Stimulated activated CD8-positive, alpha-beta memory T cell treated with anti-CD3 and anti-CD28 coated beads, Interleukin-4, amount 100 ng/mL, for 4 hours (primary cell): ENCODE measurements around the gene DLG5.
"Not testable (repeated sequence)": the region's sequence is repeated elsewhere in the genome, so short reads cannot be mapped to it uniquely, and the experiment has no call there.

ENCODE experiments used
- DNase-seq, 2 donors: peaks; one replicate each; pipeline ENCODE4 v3.0.0-alpha.2; 2020; ENCODE audit warnings: low read depth in 2 of 2, low spot score in 1 of 2

DLG5 gene

DNA sequence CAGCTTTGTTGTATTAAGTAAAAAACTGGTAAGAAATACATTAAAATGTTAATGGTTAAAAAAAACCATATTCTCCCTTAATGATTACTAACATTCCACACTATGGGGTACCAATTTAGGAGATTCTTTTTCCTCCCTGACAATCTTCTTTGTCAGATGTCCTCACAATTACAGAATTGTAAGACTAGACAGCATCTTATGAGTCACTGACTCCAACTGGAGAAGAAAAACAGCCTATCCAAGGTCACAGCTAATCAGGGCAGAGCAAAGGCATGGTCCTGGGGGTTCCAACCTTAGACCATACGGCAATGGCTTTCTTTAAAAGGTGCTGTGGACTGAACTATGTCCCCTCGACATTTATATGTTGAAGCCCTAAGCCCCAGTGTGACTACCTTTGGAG lies 127.6 kb downstream of the DLG5 start:
- DNase-seq, result no peak

DNA sequence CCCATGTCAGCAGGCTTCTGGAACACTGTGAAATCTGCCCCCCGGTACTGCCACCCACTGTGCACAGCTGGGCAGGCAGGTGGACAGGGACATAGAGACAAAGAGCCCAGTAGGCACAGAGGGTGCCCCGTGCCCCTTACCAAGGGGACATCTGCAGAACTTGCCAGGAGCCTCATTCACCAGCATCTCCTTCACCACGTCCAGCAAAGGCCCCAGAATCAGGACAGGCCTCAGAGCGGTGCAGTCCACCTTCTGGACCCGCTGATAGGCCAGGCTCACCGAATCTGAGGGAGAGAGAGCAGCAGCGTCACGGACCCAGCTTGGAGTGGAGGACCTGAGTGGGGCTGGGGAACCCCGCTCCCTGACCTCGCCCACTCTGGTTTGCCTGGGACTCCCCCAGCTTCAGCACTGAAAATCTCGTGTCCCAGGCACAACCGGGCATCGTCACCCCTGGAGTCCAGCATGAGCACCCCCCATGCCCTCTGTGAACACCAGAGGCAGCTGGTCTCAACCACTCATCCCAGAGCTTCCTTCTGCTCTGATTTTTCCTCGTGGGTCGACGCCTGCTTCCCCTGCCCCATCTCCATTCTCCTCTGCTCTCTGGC lies 130.1 kb downstream of the DLG5 start:
- no peak for DNase-seq

DNA sequence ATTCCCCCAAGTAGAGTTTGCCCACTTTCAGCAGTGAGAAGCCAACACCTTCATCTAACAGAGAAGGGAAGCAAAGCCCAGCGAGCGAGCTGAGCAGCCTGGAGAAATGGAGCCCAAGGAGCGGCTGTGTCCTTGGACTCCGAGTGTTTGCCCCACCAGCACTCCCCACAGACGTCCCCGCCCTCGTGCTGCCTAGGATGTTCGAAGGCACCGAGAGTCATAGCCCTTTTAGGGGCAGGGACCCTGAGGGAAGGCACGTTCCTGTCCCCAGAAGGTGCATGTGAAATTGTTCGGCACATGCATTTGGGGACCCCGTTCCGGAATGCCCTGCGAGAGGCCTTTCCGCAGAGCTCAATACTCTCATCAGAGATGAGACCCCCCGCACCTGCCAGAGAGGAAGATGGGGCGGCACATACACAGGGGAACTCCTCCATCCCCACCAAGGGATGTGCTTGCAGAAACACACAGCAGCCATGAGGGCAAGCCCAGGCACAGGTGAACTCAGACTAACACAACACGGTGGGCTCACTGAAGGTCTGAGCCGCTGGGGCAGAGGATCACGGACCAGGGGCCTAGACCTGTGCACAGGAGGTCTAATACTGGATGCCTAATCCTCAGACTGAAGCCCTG lies 131.0 kb downstream of the DLG5 start:
- no peak for DNase-seq

DNA sequence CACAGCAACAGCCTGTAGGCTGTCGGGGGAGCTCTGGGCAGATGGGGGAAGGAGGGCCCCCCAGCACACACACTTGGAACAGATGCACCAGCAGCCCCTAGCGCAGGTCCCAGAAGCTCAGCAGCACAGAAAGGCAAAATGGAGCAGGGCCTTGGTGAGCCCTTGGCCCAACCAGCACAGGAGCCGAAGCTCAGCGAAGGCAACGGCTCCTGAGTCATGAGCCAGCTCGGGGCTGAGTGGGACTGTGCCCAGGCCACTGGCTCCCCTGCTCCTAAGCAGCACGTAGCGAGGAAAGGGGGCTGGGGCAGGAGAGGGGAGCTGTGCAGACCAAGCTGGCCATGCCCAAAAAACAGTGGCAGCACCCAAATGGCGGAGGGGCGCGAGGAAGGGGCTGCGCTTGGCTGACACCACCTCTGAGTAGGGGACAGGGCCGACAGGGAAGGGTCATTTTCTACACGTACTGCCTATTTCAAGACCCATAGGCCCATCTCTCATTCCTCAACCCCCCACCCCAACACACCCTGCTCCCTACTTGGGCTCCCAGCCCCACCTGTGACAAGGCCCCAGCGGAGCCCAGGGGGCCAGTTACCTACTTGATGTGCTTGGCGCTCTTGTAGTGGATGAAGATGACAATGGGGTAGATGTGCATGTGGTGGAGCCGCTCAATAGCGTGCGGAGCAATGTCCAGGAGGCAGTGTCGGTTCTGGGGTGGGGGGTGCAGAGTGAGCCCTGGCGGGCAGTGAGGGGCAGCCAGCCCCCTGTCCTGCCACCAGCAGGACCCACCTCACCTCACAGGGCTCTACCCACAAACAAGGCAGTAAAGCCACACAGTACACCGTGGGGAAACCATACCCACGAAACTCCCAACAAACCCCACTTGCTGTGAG lies 132.1 kb downstream of the DLG5 start:
- no peak for DNase-seq

DNA sequence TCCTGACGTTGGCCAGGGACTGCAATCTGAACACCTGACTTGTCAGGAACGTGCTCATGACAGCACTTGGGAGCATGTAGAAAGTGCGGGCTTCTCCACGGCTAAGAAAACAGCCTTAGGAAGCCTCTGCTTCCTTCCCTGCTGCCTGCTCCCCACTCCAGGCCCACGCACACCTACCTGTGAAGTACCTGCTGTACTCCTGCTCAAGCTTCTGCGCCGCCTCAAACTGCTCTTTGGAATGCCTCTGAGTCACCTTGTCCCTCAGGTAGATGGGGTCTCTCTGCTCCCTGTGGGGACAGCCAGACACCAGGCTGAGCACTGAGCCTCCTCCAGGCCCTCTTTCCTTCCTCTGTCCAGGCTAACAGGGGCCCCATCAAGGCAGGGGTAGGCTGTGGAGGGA lies 132.7 kb downstream of the DLG5 start:
- no peak for DNase-seq

DNA sequence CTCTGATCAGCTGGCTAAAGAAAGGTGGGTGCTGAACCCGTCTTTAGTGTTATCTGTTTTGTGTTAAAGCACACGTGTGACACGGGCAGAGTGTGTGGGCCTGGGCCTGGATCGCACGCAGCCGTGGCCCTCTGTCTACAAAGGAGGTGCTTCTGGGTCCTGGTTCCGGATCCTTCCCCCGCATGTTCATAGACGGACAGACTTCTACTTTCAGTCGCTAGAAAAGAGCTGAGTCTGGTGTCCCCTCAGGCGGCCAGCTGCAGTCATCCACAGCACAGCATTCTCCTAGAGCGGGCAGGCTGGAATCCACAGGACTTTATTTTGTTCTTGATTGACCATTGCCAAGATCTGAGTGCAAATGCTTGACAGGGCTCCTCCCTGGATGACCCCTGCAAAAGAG lies 134.4 kb downstream of the DLG5 start:
- DNase-seq, result no peak

DNA sequence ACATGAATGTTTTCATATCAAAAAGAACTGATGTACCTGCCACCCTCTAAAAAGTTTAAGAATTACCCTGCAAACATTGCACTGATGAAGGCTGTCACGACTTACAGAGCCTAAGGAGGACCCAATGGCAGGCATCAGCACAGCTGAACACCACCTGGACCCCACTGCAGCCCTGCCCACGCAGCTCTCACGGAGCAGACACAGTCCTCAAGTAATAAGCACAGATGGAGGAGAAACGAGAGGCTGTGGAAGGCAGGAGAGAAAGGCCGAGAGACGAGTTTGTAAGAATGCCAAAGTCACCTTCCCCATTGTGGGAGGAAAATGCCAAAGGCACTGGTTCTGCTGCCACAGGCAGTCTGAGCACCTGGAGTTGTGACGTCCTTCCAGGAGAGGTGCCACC lies 135.0 kb downstream of the DLG5 start:
- no peak for DNase-seq

DNA sequence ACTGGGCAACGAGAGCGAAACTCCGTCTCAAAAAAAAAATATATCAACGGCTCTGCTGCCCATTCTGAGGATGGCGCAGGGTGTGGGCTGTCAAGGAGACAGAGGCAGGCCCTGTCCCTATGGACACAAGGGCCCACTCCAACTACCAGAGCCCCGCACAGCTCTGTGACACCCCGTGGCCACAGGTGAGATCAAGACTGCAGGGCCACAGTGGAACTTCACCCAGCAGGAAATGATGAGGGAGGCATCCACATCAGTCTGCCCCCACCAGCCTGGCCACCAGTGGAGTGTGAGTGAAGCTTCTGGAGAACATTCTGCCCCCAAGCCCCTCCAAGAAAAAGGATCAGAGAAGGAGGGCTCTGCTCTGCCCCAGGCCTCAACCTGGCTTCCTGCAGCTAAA lies 136.7 kb downstream of the DLG5 start:
- no peak for DNase-seq

DNA sequence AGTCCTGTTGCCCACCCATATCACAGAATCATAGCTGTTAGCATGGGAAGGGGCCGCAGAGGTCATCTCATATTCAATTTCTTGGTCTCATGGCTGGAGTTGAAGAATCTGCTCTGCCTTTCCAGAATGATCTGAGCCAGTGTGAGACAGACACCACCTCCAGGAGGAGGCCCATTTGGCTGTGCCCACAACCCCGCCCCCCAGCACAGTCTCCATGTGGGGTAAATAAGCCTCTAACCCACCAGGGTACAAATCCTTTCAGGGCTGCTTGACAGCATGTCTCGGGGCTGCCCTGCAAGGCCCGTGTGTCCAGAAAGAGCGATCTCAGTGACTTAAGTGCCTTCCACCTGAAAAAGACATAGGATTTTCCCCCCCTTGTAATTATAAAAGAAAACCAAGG lies 137.5 kb downstream of the DLG5 start:
- no peak for DNase-seq

DNA sequence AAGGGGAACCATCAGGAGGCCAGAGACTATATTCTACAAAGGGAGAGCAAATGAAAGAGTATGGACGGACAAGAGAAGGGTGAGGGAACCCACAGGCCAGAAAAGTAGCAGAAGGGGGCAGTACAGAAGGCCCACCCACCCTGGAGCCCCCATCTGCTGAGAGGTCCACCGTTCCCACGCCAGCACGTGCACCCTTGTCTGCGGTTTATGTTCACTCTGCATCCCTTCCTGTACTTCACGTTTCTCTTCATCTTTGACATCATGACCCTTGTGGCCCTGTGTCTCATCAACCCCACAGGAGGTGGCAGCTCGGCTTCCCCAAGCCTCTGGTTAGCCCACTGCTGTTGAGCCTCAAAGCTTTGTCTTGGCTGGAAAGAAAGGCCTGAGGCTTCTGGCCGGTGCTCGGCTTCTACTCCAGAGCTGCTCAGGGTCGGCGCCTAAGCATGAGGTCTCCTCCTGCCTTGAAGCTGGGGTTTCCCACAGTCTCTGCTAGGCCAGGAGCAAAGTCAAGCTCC lies 138.0 kb downstream of the DLG5 start:
- DNase-seq, result no peak

DNA sequence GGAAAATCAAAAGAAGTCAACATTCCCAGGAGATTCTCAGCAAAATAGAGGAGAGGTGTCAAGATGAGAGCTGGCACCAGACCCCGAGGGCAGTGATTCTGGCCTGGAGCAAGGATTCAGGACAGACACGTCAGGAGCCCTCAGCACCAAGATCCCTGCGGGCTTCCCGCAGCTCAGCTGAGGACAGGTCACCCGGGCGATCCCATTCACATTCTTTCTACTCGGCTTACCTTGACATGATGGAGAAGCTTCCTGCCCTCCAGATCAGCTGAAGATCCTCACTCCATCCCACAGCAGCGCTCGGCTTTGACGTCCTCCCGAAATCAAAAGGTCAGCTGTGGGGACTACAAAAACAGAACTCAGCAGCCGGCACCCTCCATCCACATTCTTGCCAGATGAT lies 139.1 kb downstream of the DLG5 start:
- DNase-seq, result no peak

DNA sequence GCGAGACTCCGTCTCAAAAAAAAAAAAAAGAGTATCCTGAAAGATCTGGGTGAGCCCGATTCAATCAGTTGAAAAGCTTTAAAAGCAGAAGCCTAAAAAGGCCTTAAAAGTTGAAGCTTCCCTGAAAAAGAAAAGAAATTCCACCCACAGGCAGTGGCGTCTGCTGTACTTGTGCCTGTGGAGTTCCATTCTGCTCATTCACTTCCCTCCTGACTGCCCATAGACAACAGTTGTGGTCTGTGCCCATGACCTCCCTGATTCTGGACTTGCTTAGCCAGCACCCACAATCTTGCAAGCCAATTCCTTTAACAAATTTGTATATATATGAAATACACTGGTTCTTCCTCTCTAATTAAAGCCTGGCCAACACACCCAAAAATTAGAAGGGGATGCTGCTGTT lies 141.7 kb downstream of the DLG5 start:
- DNase-seq, result no peak

DNA sequence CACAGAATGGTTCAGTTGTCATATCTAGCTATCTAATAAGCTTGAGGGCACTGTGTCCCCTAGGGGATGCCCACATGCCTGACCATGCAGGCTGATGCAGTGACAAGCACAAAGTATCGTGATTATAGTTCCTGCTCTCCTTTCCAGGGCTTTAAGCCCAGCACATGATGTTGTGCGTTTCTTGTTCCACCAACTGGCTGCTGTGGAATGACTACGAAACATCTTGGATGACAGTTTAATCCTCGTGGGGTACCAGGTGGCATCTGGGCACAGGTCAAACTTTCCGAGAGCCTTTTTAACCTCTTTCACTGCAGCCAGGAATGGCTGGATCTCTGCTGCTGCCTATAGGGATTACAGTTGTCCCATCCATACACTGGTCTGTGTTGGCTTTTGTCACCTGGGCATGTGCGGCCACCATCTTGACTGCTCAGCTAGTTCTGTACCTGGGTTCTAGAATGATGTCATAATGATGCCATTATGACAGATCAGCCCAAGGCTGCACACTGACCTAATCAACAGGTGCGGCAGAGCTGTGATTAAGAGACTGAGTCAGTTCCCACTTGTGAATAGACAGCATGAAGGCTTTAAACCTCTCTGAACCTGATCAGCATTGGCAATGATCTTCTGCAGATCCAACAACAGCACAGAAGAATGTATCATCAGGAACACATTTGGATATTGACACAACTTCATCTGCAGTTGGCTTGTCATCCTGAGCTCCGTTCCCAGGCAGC lies 144.1 kb downstream of the DLG5 start:
- DNase-seq, result no peak

DNA sequence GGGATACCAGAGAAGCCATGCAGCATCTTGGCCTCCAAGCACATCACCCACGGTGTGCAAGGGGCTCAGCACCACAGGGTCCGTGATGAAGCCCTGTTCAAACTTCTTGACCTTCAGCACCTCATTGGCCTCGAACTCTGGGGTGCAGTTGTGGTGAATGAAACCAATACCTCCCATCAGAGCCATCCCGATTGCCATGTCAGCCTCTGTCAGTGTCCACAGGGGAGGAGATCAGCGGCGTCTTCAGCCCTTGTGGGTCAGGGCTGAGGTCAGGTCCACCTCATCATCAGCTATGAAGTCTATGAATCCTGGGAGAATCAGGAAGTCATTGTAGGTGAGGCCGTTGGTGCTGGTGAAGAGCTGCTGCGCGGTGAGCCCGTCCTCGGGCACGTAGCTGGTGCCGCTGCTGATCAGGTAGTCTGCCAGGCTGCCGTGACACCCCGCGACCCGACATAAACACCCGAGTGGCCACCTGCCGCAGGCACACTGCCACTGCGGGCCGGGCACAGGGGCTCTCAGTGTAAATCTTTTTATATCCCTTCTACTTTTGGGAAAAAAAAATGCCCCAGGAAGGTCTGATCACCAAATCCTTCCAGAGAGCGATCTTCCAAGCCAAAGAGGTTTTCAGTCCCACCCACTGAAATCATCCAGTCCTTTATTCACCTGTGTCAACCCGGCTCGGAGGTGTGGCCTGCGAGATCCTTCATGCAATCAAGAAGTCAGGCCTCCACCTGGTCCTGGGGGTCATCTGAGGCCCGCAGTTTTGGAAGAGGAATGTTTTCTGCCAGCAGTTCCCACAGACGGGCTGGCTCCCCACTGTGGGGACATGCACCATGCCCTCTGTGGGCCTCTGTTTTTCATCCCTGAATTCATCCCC lies 144.9 kb downstream of the DLG5 start:
- no peak for DNase-seq

DNA sequence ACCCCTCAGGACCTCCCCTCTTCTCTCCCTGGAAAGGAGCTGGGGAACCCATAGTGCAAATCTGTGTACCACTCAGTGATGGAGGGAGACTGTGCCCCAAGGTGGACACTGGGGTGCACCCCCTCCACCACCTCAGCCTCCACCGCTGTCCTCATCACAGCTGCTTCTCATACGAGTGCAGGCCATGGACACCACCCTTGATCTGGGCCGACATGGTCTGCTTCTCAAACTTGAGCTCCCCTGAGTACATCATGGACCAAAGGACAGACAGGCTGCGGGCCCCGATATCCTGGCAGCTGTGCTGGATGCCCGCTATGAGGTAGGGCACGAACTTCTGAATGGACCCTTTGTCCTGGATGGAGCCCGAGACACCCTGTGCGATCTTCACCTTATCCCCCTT lies 146.4 kb downstream of the DLG5 start:
- DNase-seq, result no peak

DNA sequence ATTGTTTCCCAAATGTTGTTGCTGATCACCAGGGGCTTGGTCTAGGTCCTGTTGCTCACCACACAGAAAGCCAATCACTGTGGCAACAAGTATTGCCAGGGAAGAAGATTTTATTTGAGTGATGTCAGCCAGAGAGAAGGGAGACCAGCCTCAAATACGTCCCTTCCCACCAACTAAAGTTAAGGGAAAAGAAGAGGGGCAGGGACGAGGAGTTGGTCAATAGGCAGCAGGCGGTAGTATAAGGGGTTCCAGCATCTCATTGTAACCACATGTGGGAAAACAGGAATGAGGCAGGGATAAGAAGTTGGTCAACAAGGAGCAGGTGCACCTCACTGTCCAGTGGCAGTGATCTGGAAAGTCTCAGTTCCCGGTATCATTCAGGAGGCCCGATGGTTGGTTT lies 150.1 kb downstream of the DLG5 start:
- no peak for DNase-seq

DNA sequence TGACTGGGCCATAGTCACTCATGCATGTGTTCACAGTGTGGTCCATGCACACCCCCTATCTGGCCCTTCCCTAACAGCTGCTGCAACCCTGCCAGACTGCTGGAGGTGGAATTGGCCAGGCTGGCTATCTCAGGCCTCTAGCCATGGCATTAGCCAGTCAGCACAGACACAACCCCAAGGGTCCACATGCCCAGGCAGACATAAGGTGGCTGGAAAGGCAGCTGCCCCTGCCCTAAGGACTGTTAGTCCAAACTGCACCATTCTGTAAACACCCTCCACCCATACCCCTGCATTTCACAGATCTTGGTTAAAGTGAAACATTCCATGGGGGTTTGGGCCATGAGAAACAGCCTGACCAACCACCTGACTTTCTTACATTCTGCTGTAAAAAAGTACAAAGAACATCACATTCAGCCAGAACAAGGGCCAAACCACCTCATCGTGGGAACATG lies 151.6 kb downstream of the DLG5 start:
- DNase-seq, result no peak

DNA sequence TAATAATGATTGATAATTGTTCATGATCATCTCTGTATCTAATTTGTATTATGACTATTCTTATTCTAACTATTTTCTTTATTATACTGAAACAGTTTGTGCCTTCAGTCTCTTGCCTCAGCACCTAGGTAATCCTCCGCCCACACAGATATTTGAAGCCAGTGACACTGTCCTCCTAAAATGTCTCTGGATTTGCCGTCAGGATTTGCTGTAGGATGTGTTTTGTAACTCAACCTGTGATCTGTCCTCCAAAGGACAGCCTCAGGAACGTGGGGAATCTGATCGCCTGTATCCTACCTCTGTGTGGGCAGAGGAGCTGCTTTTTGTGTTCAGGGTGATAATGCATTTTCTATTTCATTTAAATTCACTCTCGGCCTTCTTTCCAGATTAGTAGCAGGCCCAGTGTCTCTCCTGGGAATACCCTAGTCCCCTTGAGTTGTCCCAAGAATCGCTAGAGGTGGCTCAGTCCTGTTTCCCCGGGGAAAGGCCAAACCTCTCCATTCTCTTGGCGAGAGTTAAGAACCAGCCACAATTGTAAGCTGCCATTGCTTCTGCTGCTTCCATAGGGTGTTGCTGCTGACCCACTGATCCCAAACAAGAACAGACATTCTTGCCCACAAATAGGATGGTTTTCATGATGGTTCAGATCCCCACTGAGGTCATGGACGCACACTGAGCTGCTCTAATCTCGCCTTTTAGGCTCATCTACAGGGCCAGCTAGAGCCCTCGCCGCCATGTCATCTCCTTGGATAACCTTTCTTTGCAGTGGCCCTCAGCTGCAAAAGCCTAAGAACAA lies 152.7 kb downstream of the DLG5 start:
- no peak for DNase-seq

DNA sequence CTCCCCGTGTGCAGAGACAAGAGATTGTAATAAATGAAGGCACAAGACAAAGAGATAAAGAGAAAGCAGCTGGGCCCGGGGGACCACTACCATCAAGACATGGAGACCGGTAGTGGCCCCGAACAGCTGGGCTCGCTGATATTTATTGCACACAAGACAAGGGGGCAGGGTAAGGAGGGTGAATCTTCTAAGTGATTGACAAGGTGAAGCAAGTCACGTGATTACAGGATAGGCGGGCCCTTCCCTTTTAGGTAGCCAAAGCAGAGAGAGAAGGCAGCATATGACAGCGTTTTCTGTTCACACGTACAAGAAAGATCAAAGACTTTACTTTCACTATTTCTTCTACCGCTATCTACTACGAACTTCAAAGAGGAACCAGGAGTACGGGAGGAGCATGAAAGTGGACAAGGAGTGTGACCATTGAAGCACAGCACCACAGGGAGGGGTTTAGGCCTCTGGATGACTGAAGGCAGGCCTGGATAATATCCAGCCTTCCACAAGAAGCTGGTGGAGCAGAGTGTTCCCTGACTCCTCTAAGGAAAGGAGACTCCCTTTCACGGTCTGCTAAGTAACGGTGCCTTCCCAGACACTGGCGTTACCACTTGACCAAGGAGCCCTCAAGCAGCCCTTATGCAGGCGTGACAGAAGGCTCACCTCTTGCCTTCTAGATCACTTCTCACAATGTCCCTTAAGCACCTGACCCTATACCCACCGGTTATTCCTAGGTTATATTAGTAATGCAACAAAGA lies 153.5 kb downstream of the DLG5 start:
- not testable (repeated sequence) for DNase-seq
